IPS-20b (cell line): Measurements from ENCODE around the gene PTPN20.

ENCODE experiments used
- H3K27ac ChIP-seq: one replicate; pipeline ENCODE4 v1.5.1; 2013; ENCODE audit warnings: low read length
- H3K27me3 ChIP-seq: 2 replicates; pipeline ENCODE4 v1.6.1; 2013; ENCODE audit warnings: mild to moderate bottlenecking, low read length, inconsistent platforms; ENCODE audit not compliant: insufficient read depth
- H3K36me3 ChIP-seq: 2 replicates; pipeline ENCODE4 v1.6.1; 2013; ENCODE audit warnings: low read depth, mild to moderate bottlenecking, inconsistent platforms, low read length, moderate library complexity; ENCODE audit not compliant: insufficient read depth
- H3K4me1 ChIP-seq: 2 replicates; pipeline ENCODE4 v1.6.1; 2013; ENCODE audit warnings: mild to moderate bottlenecking, control low read depth, inconsistent platforms, low read length, moderate library complexity; ENCODE audit not compliant: insufficient read depth
- H3K4me3 ChIP-seq: 2 replicates; pipeline ENCODE4 v1.5.1; 2013; ENCODE audit warnings: mild to moderate bottlenecking, low read length, inconsistent platforms
- H3K9ac ChIP-seq: 2 replicates; pipeline ENCODE4 v1.6.1; 2013; ENCODE audit warnings: low read depth, mild to moderate bottlenecking, inconsistent platforms, low read length, moderate library complexity
- H3K9me3 ChIP-seq: 2 replicates; pipeline ENCODE4 v1.6.1; 2013; ENCODE audit warnings: mild to moderate bottlenecking, low read depth, low read length, inconsistent platforms; ENCODE audit not compliant: insufficient read depth

Gene PTPN20

DNA sequence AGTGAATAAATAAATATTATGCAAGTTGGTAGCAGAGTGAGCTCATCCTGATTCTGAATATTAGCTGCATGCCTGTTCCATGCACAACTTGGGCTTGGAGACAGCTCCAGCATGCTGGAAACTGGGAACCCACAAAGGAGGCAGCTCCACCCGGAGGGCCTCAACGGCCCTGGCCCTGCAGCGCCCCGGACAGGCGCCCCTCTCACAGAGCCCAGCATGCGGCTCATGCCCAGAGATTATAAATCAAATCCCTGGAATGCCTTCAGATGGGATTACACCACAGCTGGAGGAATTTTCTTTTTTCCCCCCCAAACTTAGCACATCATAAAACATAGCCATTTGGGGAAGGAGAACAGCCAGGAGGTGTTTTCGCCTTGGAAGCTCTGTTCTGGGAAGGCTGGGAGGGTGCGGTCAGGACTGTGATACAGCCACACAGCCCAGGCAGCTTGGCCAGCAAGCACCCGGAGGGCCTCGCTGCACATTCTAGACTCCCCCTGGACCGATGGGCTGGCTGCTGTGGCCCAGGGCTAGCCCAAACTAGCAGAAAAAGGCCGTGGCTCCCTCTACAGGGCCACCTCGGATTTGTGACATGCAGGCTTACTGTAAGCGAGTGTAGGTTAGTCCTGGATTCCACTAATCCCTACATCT, 102.4 kb downstream of the PTPN20 start:
- H3K9me3 ChIP-seq, result no peaks in the 10 kb centered on the region
- no peaks in the 10 kb centered on the region for H3K36me3 ChIP-seq
- H3K4me1 ChIP-seq, result no peaks in the 10 kb centered on the region
- H3K27me3 ChIP-seq, result no peaks in the 10 kb centered on the region; the same call in 1 of the 2 replicates
- no peak overlapping the region for H3K9ac ChIP-seq
- no peak overlapping the region for H3K4me3 ChIP-seq
- H3K27ac ChIP-seq, result no peak overlapping the region

DNA sequence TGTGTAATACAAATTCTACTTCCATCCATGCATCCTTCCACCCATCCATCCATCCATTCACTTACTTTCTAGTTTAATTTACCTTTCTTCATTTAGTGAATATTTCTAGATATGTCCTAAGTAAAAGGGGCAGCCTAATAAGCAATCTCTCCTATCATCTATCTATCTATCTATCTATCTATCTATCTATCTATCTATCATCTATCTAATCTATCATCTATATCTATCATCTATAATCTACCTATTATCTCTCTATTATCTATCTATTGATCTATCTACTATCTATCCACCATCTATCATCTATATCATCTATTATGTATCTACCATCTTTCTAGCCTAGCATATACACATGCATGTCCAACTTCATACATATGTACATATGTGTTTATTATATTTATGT, 104.2 kb downstream of the PTPN20 start:
- Histone ChIP-seq H3K27me3 (no peaks in the 10 kb centered on the region; the same call in 1 of the 2 replicates), H3K9me3 (no peaks in the 10 kb centered on the region), H3K4me1 (no peaks in the 10 kb centered on the region), H3K4me3 (no peak overlapping the region), H3K9ac (no peak overlapping the region), H3K36me3 (no peaks in the 10 kb centered on the region), H3K27ac (no peak overlapping the region)

DNA sequence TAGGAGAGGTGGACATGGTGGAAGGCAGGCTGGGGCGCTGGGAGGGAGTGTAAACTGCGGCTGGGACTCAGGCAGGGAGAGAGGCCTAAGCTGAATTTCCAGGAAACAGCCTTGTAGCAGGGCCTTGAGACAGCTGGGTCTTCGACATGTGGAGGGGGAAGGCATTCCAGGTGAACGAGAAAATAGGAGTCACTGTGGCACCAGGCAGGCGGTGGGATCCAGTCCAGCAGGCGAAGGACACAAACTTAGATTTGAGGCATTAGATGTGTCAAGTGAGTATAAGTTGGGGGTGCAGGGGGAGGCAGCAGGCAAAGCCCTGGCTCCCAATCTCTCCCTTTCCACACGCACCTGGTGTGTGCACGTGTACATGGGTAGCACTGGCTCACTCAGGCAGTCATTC, 105.3 kb downstream of the PTPN20 start:
- Histone ChIP-seq H3K4me1 (no peaks in the 10 kb centered on the region), H3K36me3 (no peaks in the 10 kb centered on the region), H3K9ac (no peak overlapping the region), H3K4me3 (no peak overlapping the region), H3K9me3 (no peaks in the 10 kb centered on the region), H3K27ac (no peak overlapping the region), H3K27me3 (no peaks in the 10 kb centered on the region; the same call in 1 of the 2 replicates)

DNA sequence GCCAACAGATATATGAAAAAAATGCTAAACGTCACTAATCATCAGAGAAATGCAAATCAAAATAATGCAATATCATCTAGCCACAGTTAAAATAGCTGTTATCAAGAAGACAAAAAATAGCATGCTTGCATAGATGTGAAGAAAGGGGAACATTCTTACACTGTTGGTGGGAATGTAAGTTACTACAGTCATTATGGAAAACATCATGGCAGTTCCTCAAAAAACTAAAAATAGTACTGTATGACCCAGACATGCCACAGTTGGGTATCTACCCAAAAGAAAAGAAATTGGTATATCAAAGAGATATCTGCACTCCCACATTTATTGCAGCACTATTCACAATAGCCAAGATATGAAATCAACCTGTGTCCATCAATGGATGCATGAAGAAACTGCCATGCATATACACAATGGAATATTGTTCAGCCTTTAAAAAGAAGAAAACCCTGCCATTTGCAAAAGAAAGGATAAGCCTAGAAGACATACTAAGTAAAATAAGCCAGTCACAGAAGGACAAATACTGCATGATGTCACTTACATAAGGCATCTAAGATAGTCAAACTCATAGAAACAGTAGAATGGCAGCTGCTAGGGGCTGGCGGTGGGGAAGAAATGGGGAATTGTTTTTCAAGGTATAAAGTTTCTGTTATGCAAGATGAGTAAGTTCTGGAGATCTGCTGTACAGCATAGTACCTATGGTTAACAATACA, 107.0 kb downstream of the PTPN20 start:
- H3K27ac ChIP-seq, result no peak overlapping the region
- no peak overlapping the region for H3K9ac ChIP-seq
- H3K36me3 ChIP-seq, result no peaks in the 10 kb centered on the region
- H3K27me3 ChIP-seq, result no peaks in the 10 kb centered on the region; the same call in 1 of the 2 replicates
- H3K9me3 ChIP-seq, result no peaks in the 10 kb centered on the region
- H3K4me3 ChIP-seq, result no peak overlapping the region
- H3K4me1 ChIP-seq, result no peaks in the 10 kb centered on the region

DNA sequence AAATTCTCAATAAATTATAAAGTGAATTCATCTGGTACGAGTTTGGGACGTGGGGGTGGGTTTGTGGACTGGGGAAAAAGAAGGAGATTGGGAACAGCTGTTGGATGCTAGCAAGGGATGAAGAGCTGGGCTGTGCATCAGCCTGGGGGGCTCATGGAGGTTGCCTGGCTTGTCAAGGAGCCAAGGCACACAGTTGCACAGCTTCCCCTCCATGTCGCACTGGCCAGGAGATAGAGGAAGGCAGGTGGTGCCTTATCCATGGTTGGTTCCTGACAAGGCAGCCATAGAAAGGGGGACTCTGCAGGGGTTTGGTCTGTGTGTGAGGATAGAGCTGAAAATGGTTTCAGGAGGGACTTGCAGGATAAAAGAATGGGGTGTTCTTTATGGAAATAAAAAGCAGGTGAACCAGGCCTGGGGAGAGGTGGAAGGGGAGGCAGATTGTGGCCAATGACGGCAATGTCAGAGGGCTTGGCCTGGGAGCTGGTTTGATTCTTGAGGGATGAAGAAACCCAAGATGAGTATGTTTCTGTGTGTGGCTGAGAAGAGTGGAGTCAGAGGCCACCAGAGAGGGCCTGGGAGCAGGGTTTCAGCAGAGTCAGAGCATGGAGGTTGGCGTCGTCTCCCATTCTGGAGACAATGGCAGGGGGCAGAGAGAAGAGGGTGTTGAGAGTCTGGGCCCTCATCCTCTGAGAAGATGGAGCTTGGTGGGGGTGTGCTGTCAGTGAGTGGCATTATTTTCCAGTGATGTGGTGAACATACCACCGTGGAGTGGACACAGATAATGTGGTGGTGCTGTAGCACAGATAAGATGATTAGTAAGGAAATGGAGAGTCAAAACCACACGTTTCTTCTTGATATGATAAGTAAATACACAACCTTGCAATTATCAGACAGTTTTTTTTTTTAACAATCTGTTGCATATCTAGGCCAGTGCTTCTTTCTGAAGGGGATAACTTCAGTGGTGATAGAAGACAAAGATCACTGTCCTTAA, 108.2 kb downstream of the PTPN20 start:
- no peak overlapping the region for H3K27ac ChIP-seq
- H3K9ac ChIP-seq, result no peak overlapping the region
- no peaks in the 10 kb centered on the region for H3K36me3 ChIP-seq
- H3K9me3 ChIP-seq, result no peaks in the 10 kb centered on the region
- no peaks in the 10 kb centered on the region for H3K4me1 ChIP-seq
- H3K4me3 ChIP-seq, result no peak overlapping the region
- H3K27me3 ChIP-seq, result no peaks in the 10 kb centered on the region; the same call in 1 of the 2 replicates

DNA sequence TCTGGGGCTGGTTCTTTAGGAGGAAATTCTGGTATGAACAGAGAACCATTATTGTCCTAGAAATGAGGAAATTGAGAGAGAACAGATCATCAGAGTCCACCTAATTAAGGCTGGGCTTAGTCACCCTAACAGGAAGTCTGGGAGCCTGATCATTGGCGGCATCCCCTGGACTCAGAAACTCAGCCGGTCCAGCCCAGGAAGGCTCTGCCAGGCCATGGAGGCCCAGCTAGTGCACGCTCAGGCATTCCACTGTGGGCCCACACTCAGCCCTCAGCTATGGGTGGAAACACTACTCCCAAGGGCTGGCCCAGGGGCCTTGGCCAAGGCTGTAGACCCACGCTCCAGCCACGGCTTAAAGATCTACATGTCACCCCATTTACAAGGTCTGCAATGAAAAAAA, 109.2 kb downstream of the PTPN20 start:
- Histone ChIP-seq H3K9me3 (no peaks in the 10 kb centered on the region), H3K9ac (no peak overlapping the region), H3K27me3 (no peaks in the 10 kb centered on the region), H3K36me3 (no peaks in the 10 kb centered on the region), H3K27ac (no peak overlapping the region), H3K4me3 (no peak overlapping the region), H3K4me1 (no peaks in the 10 kb centered on the region)

DNA sequence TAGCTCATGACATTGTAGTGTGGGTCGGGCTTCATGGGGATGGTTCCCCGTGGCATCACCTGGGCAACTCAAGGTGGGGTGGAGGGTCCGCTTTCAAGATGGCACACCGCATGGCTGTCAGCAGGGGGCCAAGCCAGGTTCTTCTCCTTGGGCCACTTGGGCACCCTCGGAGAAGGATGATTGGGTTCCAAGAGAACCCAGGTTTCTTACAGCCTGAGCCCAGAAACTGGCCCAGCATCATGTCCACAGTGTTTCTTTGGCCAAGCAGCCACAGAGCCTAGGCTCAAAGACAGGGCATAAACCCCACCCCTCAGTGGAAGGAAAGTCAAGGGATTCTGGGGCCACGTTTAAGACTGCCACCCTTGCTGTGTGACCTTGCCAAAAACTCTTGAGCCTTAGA, 110.6 kb downstream of the PTPN20 start:
- no peaks in the 10 kb centered on the region for H3K4me1 ChIP-seq
- no peak overlapping the region for H3K9ac ChIP-seq
- H3K27me3 ChIP-seq, result no peaks in the 10 kb centered on the region
- H3K4me3 ChIP-seq, result no peak overlapping the region
- H3K36me3 ChIP-seq, result no peaks in the 10 kb centered on the region
- no peak overlapping the region for H3K27ac ChIP-seq
- H3K9me3 ChIP-seq, result no peaks in the 10 kb centered on the region

DNA sequence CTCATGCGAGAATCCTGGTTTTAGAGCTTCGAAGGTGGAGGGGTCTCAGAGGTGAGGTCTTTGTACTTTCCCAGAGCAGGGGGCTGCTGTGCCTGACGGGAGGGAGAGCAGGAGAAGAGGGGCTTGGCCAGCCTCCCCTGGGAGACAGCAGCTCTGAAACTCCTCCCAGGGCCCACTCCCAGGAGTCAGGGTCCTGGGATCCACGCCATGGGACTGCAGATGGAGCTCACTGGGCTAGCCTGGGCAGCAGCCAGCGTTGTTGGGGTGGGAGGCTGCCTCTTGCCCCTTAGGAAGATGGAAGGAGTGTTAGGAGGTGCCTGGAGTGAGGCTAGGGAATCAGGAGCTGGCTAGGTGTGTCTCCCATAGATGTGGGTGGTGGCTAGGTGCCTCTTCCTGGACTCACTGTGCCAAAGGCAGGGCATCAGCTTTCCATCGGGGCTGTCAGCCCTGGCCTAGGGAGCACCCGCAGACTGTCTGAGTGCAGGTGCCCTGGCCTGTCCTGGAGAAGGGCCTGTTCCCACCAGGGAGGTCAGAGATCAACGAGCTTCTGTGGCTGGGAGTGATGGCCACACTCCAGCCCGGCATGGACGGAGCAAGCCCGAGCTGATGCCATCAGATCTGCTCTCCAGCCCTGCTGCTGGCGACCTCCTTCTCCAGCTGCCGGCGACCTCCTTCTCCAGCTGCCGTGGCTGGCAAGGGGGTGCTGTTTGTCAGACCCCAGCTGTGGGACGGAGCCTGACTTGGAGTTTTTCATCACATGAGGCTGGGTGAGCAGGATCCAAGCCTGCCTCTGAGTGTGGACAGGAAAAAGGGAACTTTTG, 111.3 kb downstream of the PTPN20 start:
- no peaks in the 10 kb centered on the region for H3K27me3 ChIP-seq
- no peaks in the 10 kb centered on the region for H3K4me1 ChIP-seq
- no peaks in the 10 kb centered on the region for H3K9me3 ChIP-seq
- no peak overlapping the region for H3K27ac ChIP-seq
- no peak overlapping the region for H3K4me3 ChIP-seq
- no peak overlapping the region for H3K9ac ChIP-seq
- H3K36me3 ChIP-seq, result no peaks in the 10 kb centered on the region

DNA sequence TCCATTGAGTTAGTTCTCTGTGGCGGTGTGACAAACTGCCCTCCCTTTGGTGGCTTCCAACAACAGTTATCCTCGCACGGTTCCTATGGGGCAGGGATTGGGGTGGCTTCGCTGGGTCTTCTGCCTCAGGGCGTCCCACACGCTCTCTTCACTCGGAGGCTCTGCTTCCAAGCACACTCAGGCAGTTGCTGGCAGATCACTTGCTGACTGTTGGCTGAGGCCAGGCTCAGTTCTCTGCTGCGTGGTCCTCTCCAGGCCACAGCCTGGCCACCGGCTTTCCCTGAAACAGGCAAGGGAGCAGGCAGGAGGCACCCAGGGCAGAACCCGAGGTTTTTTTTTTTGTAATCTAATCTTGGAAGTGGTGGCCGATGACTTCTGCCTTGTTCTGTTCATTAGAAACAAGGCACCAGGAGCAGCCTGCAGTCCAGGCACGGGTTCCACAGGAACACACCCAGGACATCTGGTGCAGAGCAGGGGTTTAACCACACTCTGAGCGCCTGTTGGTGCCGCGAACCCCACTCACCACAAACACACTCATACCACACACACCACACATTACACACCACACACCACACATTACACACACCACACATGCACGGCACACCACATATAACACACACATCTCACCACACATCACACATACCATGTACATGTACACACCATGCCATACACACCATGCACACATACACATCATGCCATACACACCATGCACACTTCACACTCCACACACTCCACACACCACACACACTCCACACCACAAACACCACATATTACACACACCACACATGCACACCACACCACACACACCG, 112.2 kb downstream of the PTPN20 start:
- Histone ChIP-seq H3K4me3 (no peak overlapping the region), H3K9ac (no peak overlapping the region), H3K27ac (no peak overlapping the region), H3K9me3 (no peaks in the 10 kb centered on the region), H3K27me3 (no peaks in the 10 kb centered on the region), H3K4me1 (no peaks in the 10 kb centered on the region), H3K36me3 (no peaks in the 10 kb centered on the region)

DNA sequence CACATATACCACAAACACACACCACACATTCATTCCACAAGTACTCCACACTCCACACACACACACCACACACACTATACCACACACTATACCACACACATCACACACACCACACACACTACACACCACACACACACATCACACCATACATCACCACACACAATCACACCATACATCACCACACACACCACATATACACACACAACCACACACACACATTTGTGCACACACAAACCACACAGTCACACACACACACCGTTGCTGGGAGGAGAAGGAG, 112.8 kb downstream of the PTPN20 start:
- Histone ChIP-seq H3K9ac (no peak overlapping the region), H3K36me3 (no peaks in the 10 kb centered on the region), H3K4me1 (no peaks in the 10 kb centered on the region), H3K9me3 (no peaks in the 10 kb centered on the region), H3K27me3 (no peaks in the 10 kb centered on the region), H3K4me3 (no peak overlapping the region), H3K27ac (no peak overlapping the region)
